Transverse colon (tissue), 3 donors: ENCODE measurements around the gene TMOD1.

Experiments
- CTCF ChIP-seq, 5 experiments: fragments of 200-600 bp in 3 of 5; fragments of 450-650 bp in 2 of 5; sonication (generic) in 3 of 5; IDR thresholded peaks; 1 replicate in 2 of 5; 2 replicates in 3 of 5; pipeline ENCODE4 v1.5.1; 2016 to 2017; ENCODE audit warnings: antibody characterized with exemption in 5 of 5, inconsistent platforms in 3 of 5, mild to moderate bottlenecking in 2 of 5, moderate library complexity in 1 of 5
- POLR2A ChIP-seq: fragments of 450-650 bp; IDR thresholded peaks from one replicate; pipeline ENCODE4 v1.6.1; 2016; ENCODE audit warnings: antibody characterized with exemption, mild to moderate bottlenecking, moderate library complexity

GRCh38 chr9:97500263-97500662 lies 1.2 kb upstream of the TMOD1 start:
- TF ChIP-seq CTCF (IDR thresholded peaks at IDR 0.05), result no peak
- no peak for TF ChIP-seq POLR2A
